Trophoblast cell (in vitro differentiated cells and primary cell): ENCODE data around the gene MYPN.

Experiments
- DNase-seq, 2 donors: peaks; one replicate each; pipeline ENCODE4 v3.0.0-alpha.2; 2016
- H2AFZ ChIP-seq: 2 replicates; pipeline ENCODE4 v1.6.1; 2013; ENCODE audit warnings: low read length, moderate library complexity, mild to moderate bottlenecking; ENCODE audit not compliant: insufficient read depth, poor library complexity
- H2AK5ac ChIP-seq: 2 replicates; pipeline ENCODE4 v1.6.1; 2013; ENCODE audit warnings: mild to moderate bottlenecking, low read length
- H2BK120ac ChIP-seq: 2 replicates; pipeline ENCODE4 v1.6.1; 2013; ENCODE audit warnings: low read length, mild to moderate bottlenecking, moderate library complexity; ENCODE audit not compliant: insufficient read depth, poor library complexity
- H2BK12ac ChIP-seq: 2 replicates; pipeline ENCODE4 v1.6.1; 2013; ENCODE audit warnings: mild to moderate bottlenecking, low read length, moderate library complexity
- H2BK5ac ChIP-seq: 2 replicates; pipeline ENCODE4 v1.6.1; 2013; ENCODE audit warnings: low read length, low read depth, moderate library complexity, mild to moderate bottlenecking; ENCODE audit not compliant: poor library complexity
- H3K14ac ChIP-seq: 2 replicates; pipeline ENCODE4 v1.6.1; 2013; ENCODE audit warnings: mild to moderate bottlenecking, low read length
- H3K18ac ChIP-seq: 2 replicates; pipeline ENCODE4 v1.6.1; 2013; ENCODE audit warnings: mild to moderate bottlenecking, low read length
- H3K23ac ChIP-seq: 2 replicates; pipeline ENCODE4 v1.6.1; 2013; ENCODE audit warnings: low read length
- H3K27ac ChIP-seq: 2 replicates; pipeline ENCODE4 v1.5.1; 2013; ENCODE audit warnings: low read depth, mild to moderate bottlenecking, inconsistent platforms, low read length, moderate library complexity
- H3K27me3 ChIP-seq: 2 replicates; pipeline ENCODE4 v1.6.1; 2013; ENCODE audit warnings: inconsistent platforms, mild to moderate bottlenecking, low read length, moderate library complexity; ENCODE audit not compliant: insufficient read depth
- H3K36me3 ChIP-seq, 2 experiments: 1 replicate in 1 of 2; 2 replicates in 1 of 2; pipeline ENCODE4 v1.6.1; 2013; ENCODE audit warnings: low read length in 2 of 2, mild to moderate bottlenecking in 2 of 2, moderate library complexity in 1 of 2; ENCODE audit not compliant: insufficient read depth in 2 of 2, control insufficient read depth in 1 of 2
- H3K4ac ChIP-seq: 2 replicates; pipeline ENCODE4 v1.6.1; 2013; ENCODE audit warnings: low read depth, mild to moderate bottlenecking, low read length, moderate library complexity
- H3K4me1 ChIP-seq, 2 experiments: 1 replicate in 1 of 2; 2 replicates in 1 of 2; pipeline ENCODE4 v1.6.1; 2013; ENCODE audit warnings: low read length in 2 of 2, mild to moderate bottlenecking in 2 of 2, moderate library complexity in 1 of 2; ENCODE audit not compliant: insufficient read depth in 2 of 2, control insufficient read depth in 1 of 2
- H3K4me2 ChIP-seq: 2 replicates; pipeline ENCODE4 v1.6.1; 2013; ENCODE audit warnings: inconsistent platforms, mild to moderate bottlenecking, low read length, moderate library complexity
- H3K4me3 ChIP-seq: 2 replicates; pipeline ENCODE4 v1.5.1; 2013; ENCODE audit warnings: mild to moderate bottlenecking, low read depth, low read length, inconsistent platforms
- H3K79me1 ChIP-seq: one replicate; pipeline ENCODE4 v1.6.1; 2013; ENCODE audit warnings: low read length
- H3K79me2 ChIP-seq: 2 replicates; pipeline ENCODE4 v1.6.1; 2013; ENCODE audit warnings: low read length, mild to moderate bottlenecking; ENCODE audit not compliant: control insufficient read depth, insufficient read depth, poor library complexity
- H3K9ac ChIP-seq: 2 replicates; pipeline ENCODE4 v1.6.1; 2013; ENCODE audit warnings: mild to moderate bottlenecking, low read length
- H3K9me3 ChIP-seq: 2 replicates; pipeline ENCODE4 v1.6.1; 2013; ENCODE audit warnings: low read depth, mild to moderate bottlenecking, control low read depth, inconsistent platforms, low read length; ENCODE audit not compliant: insufficient read depth
- H4K12ac ChIP-seq: 2 replicates; pipeline ENCODE4 v1.6.1; 2013; ENCODE audit warnings: low read depth, mild to moderate bottlenecking, low read length, moderate library complexity
- H4K8ac ChIP-seq: 2 replicates; pipeline ENCODE4 v1.6.1; 2013; ENCODE audit warnings: low read depth, mild to moderate bottlenecking, low read length, moderate library complexity
- H4K91ac ChIP-seq: one replicate; pipeline ENCODE4 v1.6.1; 2013; ENCODE audit warnings: low read depth, mild to moderate bottlenecking, low read length, moderate library complexity
- WGBS: extraction: QIAGEN DNeasy Blood & Tissue Kit; methylation state at CpG from one replicate; pipeline ENCODE4 v1.1.7; 2013; ENCODE audit warnings: missing lambda C conversion rate; ENCODE audit not compliant: insufficient read length, insufficient coverage; ENCODE audit errors: extremely low coverage; 5-methylcytosine and 5-hydroxymethylcytosine counted together

MYPN gene

DNA sequence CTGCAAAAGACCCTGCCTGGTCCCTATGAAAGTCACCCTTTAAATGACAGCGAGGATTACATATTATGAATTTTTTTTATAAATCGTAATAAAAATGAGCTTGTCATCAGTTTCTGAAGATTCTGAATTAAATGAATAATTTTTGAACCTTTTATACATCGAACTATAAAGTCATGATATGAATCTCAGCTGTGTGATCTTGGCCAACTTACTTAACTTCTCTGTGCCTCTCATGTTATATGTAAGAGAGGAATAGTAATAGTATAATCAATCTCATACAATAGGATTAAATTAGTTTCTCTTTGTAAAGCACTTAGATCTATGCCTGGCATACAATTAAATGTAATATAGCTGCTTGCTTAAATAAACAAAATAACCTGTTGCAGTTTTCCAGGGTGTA is 127.9 kb downstream of the MYPN start:
- H3K27me3 ChIP-seq = no peaks in the 10 kb centered on the region
- no peak overlapping the region for H2AFZ ChIP-seq
- H2AK5ac ChIP-seq = no peak overlapping the region
- H3K18ac ChIP-seq = no peak overlapping the region
- no peak overlapping the region for H4K91ac ChIP-seq
- no peak overlapping the region for H3K27ac ChIP-seq
- no peak overlapping the region for H2BK5ac ChIP-seq
- H2BK120ac ChIP-seq = no peak overlapping the region
- no peak overlapping the region for H3K23ac ChIP-seq
- no peak overlapping the region for H3K4me2 ChIP-seq
- no peaks in the 10 kb centered on the region for H3K79me1 ChIP-seq
- no peaks in the 10 kb centered on the region for H3K79me2 ChIP-seq
- no peak overlapping the region for H2BK12ac ChIP-seq
- DNase-seq = no peak
- H3K9me3 ChIP-seq = no peaks in the 10 kb centered on the region
- no peak overlapping the region for H3K4ac ChIP-seq
- no CpG with 5 or more reads among the region's 3 CpGs for WGBS
- H4K12ac ChIP-seq = no peak overlapping the region
- H3K9ac ChIP-seq = no peak overlapping the region
- H3K14ac ChIP-seq = no peak overlapping the region
- no peak overlapping the region for H3K4me3 ChIP-seq
- no peaks in the 10 kb centered on the region for H3K36me3 ChIP-seq
- H4K8ac ChIP-seq = no peak overlapping the region
- no peaks in the 10 kb centered on the region for H3K4me1 ChIP-seq

DNA sequence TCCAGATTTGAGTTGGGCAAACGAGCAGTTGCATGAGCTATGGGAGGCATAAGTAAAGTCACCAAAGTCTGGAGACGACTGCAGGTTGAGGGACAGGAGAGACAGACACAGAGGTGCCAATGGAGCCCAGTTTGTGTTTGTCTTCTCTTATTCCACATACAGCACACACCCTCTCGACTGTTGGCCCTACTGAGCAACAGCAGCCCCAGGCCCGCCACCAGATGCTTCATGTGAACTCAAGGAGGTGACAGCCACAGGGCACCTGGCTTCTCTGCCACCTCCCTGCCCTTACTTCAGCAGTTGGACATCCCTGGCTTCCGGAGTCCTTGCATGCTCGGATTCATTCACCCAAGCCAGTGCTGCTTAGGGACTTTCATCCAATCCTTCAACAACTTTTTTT is 129.1 kb downstream of the MYPN start:
- no peak overlapping the region for H3K4ac ChIP-seq
- no peak overlapping the region for H2BK5ac ChIP-seq
- no peaks in the 10 kb centered on the region for H3K4me1 ChIP-seq
- peak overlapping the region; percentile 37 for H3K4me3 ChIP-seq
- no peak overlapping the region for H4K8ac ChIP-seq
- peak overlapping the region; percentile 69 for H3K23ac ChIP-seq
- no peak for DNase-seq
- no peak overlapping the region for H4K91ac ChIP-seq
- H3K27me3 ChIP-seq = no peaks in the 10 kb centered on the region
- no peak overlapping the region for H3K9ac ChIP-seq
- no peaks in the 10 kb centered on the region for H3K9me3 ChIP-seq
- H2BK12ac ChIP-seq = no peak overlapping the region
- H3K36me3 ChIP-seq = no peaks in the 10 kb centered on the region
- no peaks in the 10 kb centered on the region for H3K79me2 ChIP-seq
- H2AK5ac ChIP-seq = no peak overlapping the region
- no peak overlapping the region for H2BK120ac ChIP-seq
- no peak overlapping the region for H3K4me2 ChIP-seq
- H3K18ac ChIP-seq = no peak overlapping the region
- H3K79me1 ChIP-seq = no peaks in the 10 kb centered on the region
- H2AFZ ChIP-seq = no peak overlapping the region
- H3K27ac ChIP-seq = no peak overlapping the region
- H3K14ac ChIP-seq = no peak overlapping the region
- H4K12ac ChIP-seq = no peak overlapping the region
- WGBS = no CpG with 5 or more reads among the region's 6 CpGs

DNA sequence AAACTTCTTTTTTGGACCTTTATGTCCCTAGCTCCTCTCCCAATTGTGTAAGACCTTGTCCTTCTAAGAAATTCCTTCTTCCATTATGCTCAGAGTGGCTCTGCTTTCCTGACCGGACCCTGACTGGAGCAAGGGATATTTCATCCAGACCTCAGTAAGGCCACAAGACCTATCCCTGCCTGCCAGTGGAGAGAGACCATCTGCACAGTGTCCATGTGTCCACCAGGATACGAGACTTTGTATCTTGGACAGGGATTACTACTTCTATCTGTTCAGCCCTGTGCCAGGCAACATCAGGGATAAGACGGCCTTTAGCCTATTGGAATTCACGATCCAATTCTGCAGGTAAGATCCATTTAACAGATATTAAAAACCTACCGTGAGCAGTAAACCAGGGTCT is 129.8 kb downstream of the MYPN start:
- no peak overlapping the region for H3K4me2 ChIP-seq
- H3K79me2 ChIP-seq = no peaks in the 10 kb centered on the region
- H4K8ac ChIP-seq = no peak overlapping the region
- no peak overlapping the region for H3K4me3 ChIP-seq
- no peak overlapping the region for H3K18ac ChIP-seq
- H3K9me3 ChIP-seq = no peaks in the 10 kb centered on the region
- no peak overlapping the region for H4K12ac ChIP-seq
- H4K91ac ChIP-seq = no peak overlapping the region
- no peak overlapping the region for H3K27ac ChIP-seq
- H3K27me3 ChIP-seq = no peaks in the 10 kb centered on the region
- no peak overlapping the region for H3K9ac ChIP-seq
- H2AK5ac ChIP-seq = no peak overlapping the region
- DNase-seq = no peak
- H3K79me1 ChIP-seq = no peaks in the 10 kb centered on the region
- no peak overlapping the region for H3K14ac ChIP-seq
- no peak overlapping the region for H2BK12ac ChIP-seq
- no peak overlapping the region for H2AFZ ChIP-seq
- no peak overlapping the region for H2BK120ac ChIP-seq
- no peak overlapping the region for H3K23ac ChIP-seq
- H3K4ac ChIP-seq = no peak overlapping the region
- H2BK5ac ChIP-seq = no peak overlapping the region
- no peaks in the 10 kb centered on the region for H3K36me3 ChIP-seq
- no CpG with 5 or more reads among the region's 5 CpGs for WGBS
- H3K4me1 ChIP-seq = no peaks in the 10 kb centered on the region

DNA sequence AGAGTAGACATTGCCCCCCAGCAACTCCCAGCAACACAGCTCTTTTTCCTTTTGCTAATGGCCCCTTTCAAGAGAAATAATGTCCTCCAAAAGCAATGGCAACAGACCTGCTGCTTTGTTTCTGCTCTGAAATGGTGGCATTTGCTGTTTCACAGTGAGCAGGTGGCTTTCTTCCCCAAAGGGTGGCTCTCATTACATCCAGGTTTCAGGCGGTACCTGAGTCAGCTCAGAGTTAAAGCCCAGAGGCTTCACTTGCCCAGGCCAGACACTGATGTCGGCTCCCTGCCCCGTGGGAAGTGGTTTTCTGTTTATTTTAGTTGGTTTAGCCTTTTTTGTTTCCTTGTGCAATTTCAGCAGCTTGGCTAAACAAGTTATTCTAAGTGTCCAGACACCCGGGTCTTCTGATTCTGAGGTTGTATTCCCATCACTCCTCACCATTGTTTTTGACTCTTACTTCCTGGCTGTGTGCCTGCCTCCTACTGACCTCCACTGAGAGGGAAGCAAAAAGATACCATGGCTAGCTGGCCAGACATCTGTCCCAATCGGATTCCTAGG is 130.4 kb downstream of the MYPN start:
- DNase-seq = no peak
- Histone ChIP-seq H3K23ac (no peak overlapping the region), H2AFZ (no peak overlapping the region), H3K27me3 (no peaks in the 10 kb centered on the region), H3K14ac (no peak overlapping the region), H2BK12ac (no peak overlapping the region), H3K9me3 (no peaks in the 10 kb centered on the region), H3K4me1 (no peaks in the 10 kb centered on the region), H3K4me3 (no peak overlapping the region), H3K27ac (no peak overlapping the region), H2AK5ac (no peak overlapping the region), H2BK120ac (no peak overlapping the region), H3K4me2 (no peak overlapping the region), H2BK5ac (no peak overlapping the region), H4K8ac (no peak overlapping the region), H3K4ac (no peak overlapping the region), H3K79me1 (no peaks in the 10 kb centered on the region), H3K36me3 (no peaks in the 10 kb centered on the region), H4K91ac (no peak overlapping the region), H3K9ac (no peak overlapping the region), H3K79me2 (no peaks in the 10 kb centered on the region), H4K12ac (no peak overlapping the region), H3K18ac (no peak overlapping the region)
- no CpG with 5 or more reads among the region's 5 CpGs for WGBS
